Body of pancreas (tissue), 4 donors: ENCODE results near the gene KCTD12. TPM values are rescaled to one million over a fixed set of nuclear protein-coding genes. Genes with fewer than 3 reads are reported as not detected.

Experiments used
- ATAC-seq: fragments of 150-250 bp; one replicate; pipeline ENCODE4 v1.9.1; 2016
- DNase-seq, 4 donors: peaks; one replicate each; pipeline ENCODE4 v3.0.0-alpha.2; 2019
- H3K27ac ChIP-seq, 4 donors: fragments of 200-600 bp; sonication (generic); 1 replicate in 3 of 4; 2 replicates in 1 of 4; pipeline versions ENCODE4 v1.5.1 to v1.6.1; 2016 to 2019; ENCODE audit warnings: mild to moderate bottlenecking in 1 of 4, mixed read lengths in 1 of 4, moderate library complexity in 1 of 4
- H3K27me3 ChIP-seq, 2 donors: fragments of 200-600 bp; sonication (generic); one replicate each; pipeline ENCODE4 v1.6.0; 2016; ENCODE audit warnings: mild to moderate bottlenecking in 1 of 2
- H3K36me3 ChIP-seq, 2 donors: fragments of 200-600 bp; sonication (generic); replicated peaks in 1 of 2; 2 replicates each; pipeline ENCODE4 v1.5.1; 2016; ENCODE audit warnings: low read depth in 2 of 2; ENCODE audit not compliant: insufficient read depth in 1 of 2
- H3K4me1 ChIP-seq: fragments of 200-600 bp; sonication (generic); one replicate; pipeline ENCODE4 v1.6.0; 2016
- H3K4me3 ChIP-seq, 2 donors: fragments of 200-600 bp; sonication (generic); 1 replicate in 1 of 2; 2 replicates in 1 of 2; pipeline ENCODE4 v1.5.1; 2016 to 2019
- H3K9me3 ChIP-seq, 3 donors: fragments of 200-600 bp; sonication (generic); 1 replicate in 2 of 3; 2 replicates in 1 of 3; pipeline ENCODE4 v1.5.1; 2016
- POLR2A ChIP-seq, 3 donors: fragments of 450-650 bp; IDR thresholded peaks; one replicate each; pipeline ENCODE4 v1.6.1; 2016; ENCODE audit warnings: antibody characterized with exemption in 3 of 3, mild to moderate bottlenecking in 2 of 3
- WGBS, 2 donors: methylation state at CpG; one replicate each; pipeline ENCODE4 v1.1.5; 2017; 5-methylcytosine and 5-hydroxymethylcytosine counted together
- intact Hi-C: fragments of 100-400 bp; cut with DNase I; formaldehyde crosslinking; loops from one replicate; pipeline ENCODE4 v1.15.1; 2023
- total RNA-seq, 2 donors: library from RNA; depleted of rRNA; stranded (reverse); fragments of >200 nt; gene quantifications; one replicate each; pipeline ENCODE4 v1.1.0, GENCODE V29; 2016
- TF ChIP-seq, protein P1 (sequence below), 7 experiments: fragments of 450-650 bp in 4 of 7; fragments of 200-600 bp in 3 of 7; sonication (generic) in 3 of 7; IDR thresholded peaks; one replicate each; pipeline ENCODE4 v1.5.1; 2016 to 2019; ENCODE audit warnings: antibody characterized with exemption in 7 of 7

KCTD12 gene
- 10 to 100 TPM; 14.2 to 27.5 TPM for total RNA-seq

DNA sequence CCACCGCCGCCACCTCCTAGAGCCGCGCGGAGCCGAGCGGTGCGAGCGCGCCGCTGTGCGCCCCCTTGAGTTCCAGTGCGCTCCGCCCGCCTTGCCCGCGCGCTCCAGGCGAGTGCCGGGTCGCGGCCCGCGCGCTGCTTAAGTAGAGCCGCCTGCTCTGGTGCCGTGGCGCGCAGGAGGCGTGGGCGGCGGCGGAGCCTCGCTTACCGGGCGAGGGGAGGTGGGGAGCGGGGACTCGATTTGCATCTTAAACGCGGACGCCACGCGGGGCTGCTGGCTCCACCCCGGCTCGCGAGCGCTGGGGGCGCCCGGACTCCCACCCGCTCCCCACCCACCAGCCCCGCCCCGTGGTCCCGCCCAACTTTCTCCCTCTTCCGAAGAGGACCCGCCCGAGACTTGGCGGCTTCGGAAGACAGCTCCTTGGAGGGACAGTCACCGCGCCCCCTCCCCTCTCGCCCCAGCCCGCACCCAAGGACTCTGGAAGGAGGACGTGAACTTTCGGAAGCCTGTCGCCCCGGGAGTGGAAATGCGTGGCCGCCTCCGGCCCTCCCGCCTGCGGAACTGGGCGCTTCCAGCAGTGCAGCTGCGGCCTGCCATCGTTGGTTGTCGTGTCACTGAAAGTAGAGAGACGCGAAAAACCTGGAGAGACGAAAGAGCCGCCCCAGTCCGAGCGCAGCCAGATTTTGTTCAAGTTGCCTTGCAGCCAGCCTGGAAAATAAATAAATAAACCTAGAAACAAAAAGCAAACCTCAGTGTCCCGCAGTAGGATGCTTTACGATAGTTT is at the start of gene KCTD12:
Gene KCTD12 (minus strand): TSS at position 114 of the 784 bp plus-strand sequence. CDS start 257 bp downstream, outside the sequence.
- intact Hi-C loops: no loop called here
- 1% methylated on average over 21 to 44 of the region's 83 CpGs for WGBS, 2 donors
- DNase-seq (peak; percentile 69 to 87 (median 76)), ATAC-seq (peak; percentile 74)
- peak within 1 kb of the TSS in 3 of 4 donors; percentile 70 to 85 (median 72) for H3K27ac ChIP-seq
- H3K27me3 ChIP-seq: no peaks in the 10 kb centered on the region
- no peaks in the 10 kb centered on the region for H3K36me3 ChIP-seq
- H3K4me1 ChIP-seq: peaks cover 24% of the 10 kb centered on the region
- H3K4me3 ChIP-seq: peak within 1 kb of the TSS; percentile 44 to 62
- H3K9me3 ChIP-seq: no peaks in the 10 kb centered on the region
- peak; percentile 45 to 69 (median 56) for TF ChIP-seq POLR2A (IDR thresholded peaks at IDR 0.05)
- TF ChIP-seq, protein P1, sequence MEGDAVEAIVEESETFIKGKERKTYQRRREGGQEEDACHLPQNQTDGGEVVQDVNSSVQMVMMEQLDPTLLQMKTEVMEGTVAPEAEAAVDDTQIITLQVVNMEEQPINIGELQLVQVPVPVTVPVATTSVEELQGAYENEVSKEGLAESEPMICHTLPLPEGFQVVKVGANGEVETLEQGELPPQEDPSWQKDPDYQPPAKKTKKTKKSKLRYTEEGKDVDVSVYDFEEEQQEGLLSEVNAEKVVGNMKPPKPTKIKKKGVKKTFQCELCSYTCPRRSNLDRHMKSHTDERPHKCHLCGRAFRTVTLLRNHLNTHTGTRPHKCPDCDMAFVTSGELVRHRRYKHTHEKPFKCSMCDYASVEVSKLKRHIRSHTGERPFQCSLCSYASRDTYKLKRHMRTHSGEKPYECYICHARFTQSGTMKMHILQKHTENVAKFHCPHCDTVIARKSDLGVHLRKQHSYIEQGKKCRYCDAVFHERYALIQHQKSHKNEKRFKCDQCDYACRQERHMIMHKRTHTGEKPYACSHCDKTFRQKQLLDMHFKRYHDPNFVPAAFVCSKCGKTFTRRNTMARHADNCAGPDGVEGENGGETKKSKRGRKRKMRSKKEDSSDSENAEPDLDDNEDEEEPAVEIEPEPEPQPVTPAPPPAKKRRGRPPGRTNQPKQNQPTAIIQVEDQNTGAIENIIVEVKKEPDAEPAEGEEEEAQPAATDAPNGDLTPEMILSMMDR (IDR thresholded peaks at IDR 0.05): peak in 3 of 7 experiments; percentile 13 to 55 (median 45)

DNA sequence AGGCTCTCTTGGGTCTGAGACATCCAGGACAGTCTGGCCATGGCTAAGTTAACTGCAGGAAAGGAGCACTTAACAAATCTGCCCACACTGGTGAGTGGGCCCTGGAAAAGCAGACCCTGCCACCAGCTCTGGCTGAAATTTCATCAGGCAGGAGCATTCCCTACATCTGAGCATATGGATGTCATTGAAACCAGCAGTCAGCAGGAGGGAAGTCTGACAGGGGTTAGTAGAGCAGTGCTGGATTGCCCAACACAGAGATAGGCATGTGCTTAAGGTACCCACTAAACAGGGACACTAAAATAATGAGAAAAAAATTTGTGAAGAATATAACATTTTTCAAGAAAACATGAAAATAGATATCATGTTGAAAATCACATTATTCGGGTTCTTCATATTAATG is 48.5 kb upstream of the KCTD12 start:
- H3K27ac ChIP-seq: no peak overlapping the region
- intact Hi-C loops: no loop called here

DNA sequence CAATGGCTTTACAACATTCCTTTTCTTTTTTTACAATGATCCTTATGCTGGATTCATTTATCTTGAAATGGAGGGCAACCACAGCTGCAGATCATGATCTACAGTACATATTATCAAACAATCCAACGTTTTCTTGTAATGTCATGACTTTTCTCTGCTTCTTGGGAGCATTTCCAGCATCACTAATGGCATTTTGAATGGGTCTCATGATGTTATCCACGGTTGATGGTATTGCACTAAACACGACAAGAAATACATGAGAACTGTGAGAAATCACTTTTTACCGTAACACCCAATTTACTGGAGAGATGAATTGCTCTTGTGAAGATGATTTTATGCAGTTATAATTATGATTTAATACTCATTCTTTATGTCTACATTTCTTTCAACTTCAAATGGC is 45.9 kb upstream of the KCTD12 start:
- Histone ChIP-seq H3K36me3 (no peaks in the 10 kb centered on the region), H3K27me3 (no peaks in the 10 kb centered on the region), H3K4me3 (no peak overlapping the region), H3K27ac (no peak overlapping the region), H3K4me1 (no peaks in the 10 kb centered on the region), H3K9me3 (no peaks in the 10 kb centered on the region)
- TF ChIP-seq, protein P1 (IDR thresholded peaks at IDR 0.05): no peak
- no peak for TF ChIP-seq POLR2A (IDR thresholded peaks at IDR 0.05)
- 63 to 73% methylated on average over 4 of the region's 4 CpGs for WGBS, 2 donors
- ATAC-seq (no peak), DNase-seq (no peak)
- intact Hi-C loops: no loop called here

More for the DNA sequence above, 48.5 kb upstream of the KCTD12 start:
- WGBS, 2 donors: 94 to 97% methylated on average over 1 of the region's 1 CpG
- no peak overlapping the region for H3K4me3 ChIP-seq
- H3K4me1 ChIP-seq: no peaks in the 10 kb centered on the region
- H3K36me3 ChIP-seq: no peaks in the 10 kb centered on the region
- H3K27me3 ChIP-seq: no peaks in the 10 kb centered on the region
- no peak for DNase-seq
- H3K9me3 ChIP-seq: no peaks in the 10 kb centered on the region
- no peak for ATAC-seq
- TF ChIP-seq, protein P1 (IDR thresholded peaks at IDR 0.05): no peak
- TF ChIP-seq POLR2A (IDR thresholded peaks at IDR 0.05): no peak

DNA sequence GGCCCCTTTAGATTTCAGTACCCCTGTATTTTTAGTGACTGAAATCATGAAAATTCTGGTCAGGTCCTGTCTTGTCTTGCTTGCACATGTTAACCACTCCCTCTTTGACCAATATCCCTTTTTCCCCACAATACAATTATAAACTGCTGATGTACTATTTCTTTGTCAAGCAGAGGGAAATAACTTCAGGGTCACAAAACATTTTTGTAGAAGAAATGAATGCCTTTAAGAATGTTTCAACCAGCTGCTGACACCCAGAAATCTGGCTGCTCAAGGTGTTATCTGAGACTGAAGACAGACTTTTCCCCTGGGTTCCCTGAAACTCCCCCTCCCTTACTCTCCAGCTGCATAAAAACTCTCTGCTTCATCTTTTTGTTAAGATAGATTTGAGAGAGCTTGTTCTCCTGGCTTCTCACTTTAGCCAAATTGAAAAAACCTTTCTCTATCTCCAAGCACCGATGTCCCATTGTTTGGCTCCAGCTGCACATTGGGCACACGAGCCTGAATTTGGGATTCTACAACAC is 43.7 kb upstream of the KCTD12 start:
- no peaks in the 10 kb centered on the region for H3K36me3 ChIP-seq
- no peak overlapping the region for H3K27ac ChIP-seq
- H3K4me3 ChIP-seq: no peak overlapping the region
- no peaks in the 10 kb centered on the region for H3K9me3 ChIP-seq
- intact Hi-C loops: no loop called here
- H3K4me1 ChIP-seq: no peaks in the 10 kb centered on the region
- WGBS, 2 donors: 64 to 70% methylated on average over 2 of the region's 2 CpGs
- H3K27me3 ChIP-seq: no peaks in the 10 kb centered on the region
- no peak for DNase-seq
- TF ChIP-seq, protein P1 (IDR thresholded peaks at IDR 0.05): no peak
- no peak for TF ChIP-seq POLR2A (IDR thresholded peaks at IDR 0.05)
- no peak for ATAC-seq
